GM12872 (cell line): ENCODE results near the gene RHEX.
A peak's percentile ranks its signal among the peaks of the same experiment; 100 is the strongest.

Experiments
- TF ChIP-seq, protein P1 (sequence below): IDR thresholded peaks from 3 replicates; pipeline ENCODE4 v1.5.1; 2011; ENCODE audit warnings: low read depth, mild to moderate bottlenecking, low read length, moderate library complexity; ENCODE audit not compliant: insufficient read depth

RHEX gene

DNA sequence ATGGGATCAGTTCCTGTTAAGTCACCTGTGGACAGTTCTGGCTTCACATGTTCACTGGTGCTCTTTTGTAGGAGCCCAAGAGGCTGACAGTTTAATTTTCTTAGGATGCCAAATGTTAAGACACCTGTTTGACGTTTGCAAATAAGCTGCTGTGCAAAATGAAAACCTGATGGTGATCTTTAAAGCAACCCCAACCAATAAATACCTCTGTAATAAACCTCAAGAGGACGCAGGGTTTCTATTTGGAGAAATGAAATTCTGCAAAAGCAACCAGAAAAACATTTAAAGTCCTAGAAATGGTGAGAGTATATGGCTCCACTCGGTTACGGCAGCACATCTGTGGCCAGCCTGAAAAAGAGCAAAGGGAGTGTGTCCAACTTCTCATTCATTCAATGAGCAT, 5.7 kb upstream of the RHEX start:
- TF ChIP-seq, protein P1, sequence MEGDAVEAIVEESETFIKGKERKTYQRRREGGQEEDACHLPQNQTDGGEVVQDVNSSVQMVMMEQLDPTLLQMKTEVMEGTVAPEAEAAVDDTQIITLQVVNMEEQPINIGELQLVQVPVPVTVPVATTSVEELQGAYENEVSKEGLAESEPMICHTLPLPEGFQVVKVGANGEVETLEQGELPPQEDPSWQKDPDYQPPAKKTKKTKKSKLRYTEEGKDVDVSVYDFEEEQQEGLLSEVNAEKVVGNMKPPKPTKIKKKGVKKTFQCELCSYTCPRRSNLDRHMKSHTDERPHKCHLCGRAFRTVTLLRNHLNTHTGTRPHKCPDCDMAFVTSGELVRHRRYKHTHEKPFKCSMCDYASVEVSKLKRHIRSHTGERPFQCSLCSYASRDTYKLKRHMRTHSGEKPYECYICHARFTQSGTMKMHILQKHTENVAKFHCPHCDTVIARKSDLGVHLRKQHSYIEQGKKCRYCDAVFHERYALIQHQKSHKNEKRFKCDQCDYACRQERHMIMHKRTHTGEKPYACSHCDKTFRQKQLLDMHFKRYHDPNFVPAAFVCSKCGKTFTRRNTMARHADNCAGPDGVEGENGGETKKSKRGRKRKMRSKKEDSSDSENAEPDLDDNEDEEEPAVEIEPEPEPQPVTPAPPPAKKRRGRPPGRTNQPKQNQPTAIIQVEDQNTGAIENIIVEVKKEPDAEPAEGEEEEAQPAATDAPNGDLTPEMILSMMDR, result no peak

GRCh38 chr1:206048582-206048981, 4.4 kb upstream of the RHEX start:
- TF ChIP-seq, protein P1, result no peak

GRCh38 chr1:206049293-206049692, 3.7 kb upstream of the RHEX start:
- TF ChIP-seq, protein P1, result no peak

DNA sequence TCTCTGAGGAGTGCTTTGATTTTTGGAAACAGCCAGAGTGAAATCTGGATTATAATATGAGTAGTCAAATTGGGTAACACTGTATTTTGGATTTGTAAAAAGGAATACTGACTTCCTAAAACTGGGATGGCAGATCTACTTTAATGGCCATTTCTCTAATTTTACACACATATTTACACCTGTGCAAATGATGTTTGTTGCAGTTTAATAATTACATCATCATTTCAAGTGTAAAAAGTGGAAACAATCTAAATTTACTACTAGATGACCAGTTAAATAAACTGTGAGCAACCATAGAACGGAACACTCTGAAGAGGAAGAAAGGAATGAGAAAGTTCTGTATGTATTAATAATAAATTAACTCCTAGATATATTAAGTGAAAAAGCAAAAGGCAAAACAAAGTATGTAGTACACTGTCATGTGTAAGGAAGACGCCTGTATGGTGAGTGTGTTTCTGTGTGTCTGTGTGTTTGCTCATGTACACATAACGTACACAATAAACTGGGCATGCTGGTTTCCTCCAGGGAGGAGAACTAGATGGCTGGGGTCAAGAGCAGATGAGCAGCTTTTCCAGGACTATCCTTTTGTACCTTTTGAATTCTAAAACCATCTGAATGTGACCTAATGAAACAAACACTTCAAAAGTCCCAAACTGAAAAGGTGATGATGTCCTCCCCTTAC, 2.9 kb upstream of the RHEX start:
- TF ChIP-seq, protein P1, result no peak

GRCh38 chr1:206050655-206051235, 2.2 kb upstream of the RHEX start:
- TF ChIP-seq, protein P1, result 0 out of 3 replicates have a peak, but pooled peaks have one; percentile 9

DNA sequence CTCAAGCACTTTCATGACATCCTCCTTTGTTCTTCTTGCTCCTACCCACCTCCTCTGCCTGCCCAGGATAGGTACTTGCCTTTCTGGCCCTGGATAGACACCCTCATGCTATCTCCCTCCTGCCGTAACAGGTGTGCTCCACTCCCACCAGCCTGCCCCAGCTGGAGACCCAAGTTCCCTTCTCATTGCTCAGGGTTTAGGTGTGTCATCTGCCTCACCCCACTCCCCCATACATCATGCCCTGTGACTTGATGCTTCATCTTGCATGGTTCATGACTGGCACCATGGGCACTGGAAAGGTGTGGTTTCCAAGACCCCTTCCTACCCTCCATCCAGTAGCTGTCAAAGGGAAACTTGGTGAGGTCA, 5.9 kb downstream of the RHEX start:
- TF ChIP-seq, protein P1, result no peak

DNA sequence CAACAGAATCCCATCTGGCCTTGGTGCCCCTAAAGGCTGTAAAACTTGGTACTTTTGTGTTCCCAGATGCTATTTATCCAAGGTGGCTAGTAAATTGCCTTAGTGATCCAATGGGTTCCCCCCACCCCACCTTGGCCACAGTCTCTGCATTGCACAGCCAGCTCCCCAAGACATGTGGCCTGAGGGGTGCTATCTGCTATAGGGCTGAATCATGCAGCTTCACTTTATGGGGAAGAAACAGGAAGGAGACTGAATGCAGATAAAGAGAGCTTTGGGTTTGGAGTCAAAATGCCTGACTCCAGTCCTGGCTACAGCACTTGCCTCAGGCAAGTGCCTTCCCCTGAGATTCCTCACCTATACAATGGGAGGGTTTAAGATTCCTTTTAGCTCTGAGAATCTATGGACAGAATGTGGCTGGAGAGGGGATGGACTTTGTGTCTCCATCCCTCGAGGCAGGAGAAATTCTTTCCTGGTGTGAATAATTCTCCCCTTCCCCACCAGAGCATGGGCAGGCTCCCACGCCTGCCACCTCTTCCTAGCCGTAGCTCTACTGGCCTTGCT, 6.5 kb downstream of the RHEX start:
- TF ChIP-seq, protein P1, result no peak
